GM10266 (cell line): ENCODE results near the gene ARHGEF17.

Experiments
- DNase-seq: peaks from one replicate; pipeline ENCODE4 v3.0.0; 2012; ENCODE audit errors: extremely low spot score
- CTCF ChIP-seq: IDR thresholded peaks from 2 replicates; pipeline ENCODE4 v1.5.1; 2012; ENCODE audit warnings: mild to moderate bottlenecking, low read depth; ENCODE audit not compliant: control insufficient read depth, insufficient read depth; ENCODE audit errors: missing control alignments

Gene ARHGEF17

GRCh38 chr11:73380331-73380730, 72.3 kb downstream of the ARHGEF17 start:
- TF ChIP-seq CTCF: no peak
- no peak for DNase-seq

GRCh38 chr11:73380897-73381410, 72.9 kb downstream of the ARHGEF17 start:
- no peak for TF ChIP-seq CTCF

GRCh38 chr11:73381589-73381988, 73.5 kb downstream of the ARHGEF17 start:
- DNase-seq: no peak
- no peak for TF ChIP-seq CTCF

More at GRCh38 chr11:73380897-73381410, 72.9 kb downstream of the ARHGEF17 start:
- DNase-seq: no peak

GRCh38 chr11:73382183-73382582, 74.1 kb downstream of the ARHGEF17 start:
- TF ChIP-seq CTCF: no peak
- DNase-seq: no peak

GRCh38 chr11:73382747-73383146, 74.7 kb downstream of the ARHGEF17 start:
- no peak for TF ChIP-seq CTCF
- DNase-seq: no peak

- DNase-seq: no peak
- no peak for TF ChIP-seq CTCF
These were observed 75.4 kb downstream of the ARHGEF17 start for GRCh38 chr11:73383249-73384124.

- TF ChIP-seq CTCF: no peak
- DNase-seq: no peak
These were observed 76.0 kb downstream of the ARHGEF17 start for GRCh38 chr11:73384125-73384441.
